ENCODE results near the gene ACAD11.

Gene ACAD11

DNA sequence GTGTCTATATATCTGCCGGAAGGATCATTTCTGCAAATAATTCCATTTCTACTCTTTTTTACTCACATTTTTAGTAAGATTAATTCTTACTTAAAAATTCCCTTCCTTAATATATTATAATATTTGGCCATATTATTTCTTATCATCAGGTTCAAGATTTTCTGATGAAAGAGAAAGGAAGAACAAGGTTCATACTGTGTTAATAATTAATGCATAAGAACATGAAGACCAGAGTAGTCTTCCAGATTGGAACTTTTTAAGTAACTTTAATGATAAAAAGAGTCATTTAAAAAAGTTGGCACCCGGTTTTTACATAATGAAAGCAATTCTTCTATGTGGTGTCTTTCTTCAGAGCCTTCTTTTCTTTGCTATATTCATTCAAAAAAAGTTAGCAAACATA is 61.9 kb downstream of the ACAD11 start:
- TF ChIP-seq ARNTL (CRISPR knock-in tag; IDR thresholded peaks at IDR 0.05; ENCODE audit: borderline replicate concordance, low read depth) (no peak), OSR1 (CRISPR knock-in tag; IDR thresholded peaks at IDR 0.05) (no peak), TOX (CRISPR knock-in tag; IDR thresholded peaks at IDR 0.05; ENCODE audit: borderline replicate concordance) (no peak), RARB (CRISPR knock-in tag; IDR thresholded peaks at IDR 0.05) (no peak), ZFP30 (CRISPR knock-in tag; IDR thresholded peaks at IDR 0.05) (no peak), SNAI2 (CRISPR knock-in tag; IDR thresholded peaks at IDR 0.05) (no peak), ZNF70 (CRISPR knock-in tag; IDR thresholded peaks at IDR 0.05) (no peak), GLIS3 (CRISPR knock-in tag; IDR thresholded peaks at IDR 0.05) (no peak), ZC3H10 (CRISPR knock-in tag; IDR thresholded peaks at IDR 0.05) (no peak), ZNF565 (CRISPR knock-in tag; conservative IDR thresholded peaks at IDR 0.05; ENCODE audit: low read depth) (no peak), CSDC2 (CRISPR knock-in tag; IDR thresholded peaks at IDR 0.05) (no peak), ZNF8 (CRISPR knock-in tag; IDR thresholded peaks at IDR 0.05) (no peak), PPARA (CRISPR knock-in tag; IDR thresholded peaks at IDR 0.05; ENCODE audit: borderline replicate concordance) (no peak)
- TF ChIP-seq, protein P1, sequence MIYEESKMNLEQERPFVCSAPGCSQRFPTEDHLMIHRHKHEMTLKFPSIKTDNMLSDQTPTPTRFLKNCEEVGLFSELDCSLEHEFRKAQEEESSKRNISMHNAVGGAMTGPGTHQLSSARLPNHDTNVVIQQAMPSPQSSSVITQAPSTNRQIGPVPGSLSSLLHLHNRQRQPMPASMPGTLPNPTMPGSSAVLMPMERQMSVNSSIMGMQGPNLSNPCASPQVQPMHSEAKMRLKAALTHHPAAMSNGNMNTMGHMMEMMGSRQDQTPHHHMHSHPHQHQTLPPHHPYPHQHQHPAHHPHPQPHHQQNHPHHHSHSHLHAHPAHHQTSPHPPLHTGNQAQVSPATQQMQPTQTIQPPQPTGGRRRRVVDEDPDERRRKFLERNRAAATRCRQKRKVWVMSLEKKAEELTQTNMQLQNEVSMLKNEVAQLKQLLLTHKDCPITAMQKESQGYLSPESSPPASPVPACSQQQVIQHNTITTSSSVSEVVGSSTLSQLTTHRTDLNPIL (CRISPR knock-in tag; IDR thresholded peaks at IDR 0.05; ENCODE audit: low read depth), result no peak
- TF ChIP-seq, protein P2, sequence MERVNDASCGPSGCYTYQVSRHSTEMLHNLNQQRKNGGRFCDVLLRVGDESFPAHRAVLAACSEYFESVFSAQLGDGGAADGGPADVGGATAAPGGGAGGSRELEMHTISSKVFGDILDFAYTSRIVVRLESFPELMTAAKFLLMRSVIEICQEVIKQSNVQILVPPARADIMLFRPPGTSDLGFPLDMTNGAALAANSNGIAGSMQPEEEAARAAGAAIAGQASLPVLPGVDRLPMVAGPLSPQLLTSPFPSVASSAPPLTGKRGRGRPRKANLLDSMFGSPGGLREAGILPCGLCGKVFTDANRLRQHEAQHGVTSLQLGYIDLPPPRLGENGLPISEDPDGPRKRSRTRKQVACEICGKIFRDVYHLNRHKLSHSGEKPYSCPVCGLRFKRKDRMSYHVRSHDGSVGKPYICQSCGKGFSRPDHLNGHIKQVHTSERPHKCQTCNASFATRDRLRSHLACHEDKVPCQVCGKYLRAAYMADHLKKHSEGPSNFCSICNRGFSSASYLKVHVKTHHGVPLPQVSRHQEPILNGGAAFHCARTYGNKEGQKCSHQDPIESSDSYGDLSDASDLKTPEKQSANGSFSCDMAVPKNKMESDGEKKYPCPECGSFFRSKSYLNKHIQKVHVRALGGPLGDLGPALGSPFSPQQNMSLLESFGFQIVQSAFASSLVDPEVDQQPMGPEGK (CRISPR knock-in tag; IDR thresholded peaks at IDR 0.05; ENCODE audit: borderline replicate concordance), result no peak
- TF ChIP-seq, protein P3, sequence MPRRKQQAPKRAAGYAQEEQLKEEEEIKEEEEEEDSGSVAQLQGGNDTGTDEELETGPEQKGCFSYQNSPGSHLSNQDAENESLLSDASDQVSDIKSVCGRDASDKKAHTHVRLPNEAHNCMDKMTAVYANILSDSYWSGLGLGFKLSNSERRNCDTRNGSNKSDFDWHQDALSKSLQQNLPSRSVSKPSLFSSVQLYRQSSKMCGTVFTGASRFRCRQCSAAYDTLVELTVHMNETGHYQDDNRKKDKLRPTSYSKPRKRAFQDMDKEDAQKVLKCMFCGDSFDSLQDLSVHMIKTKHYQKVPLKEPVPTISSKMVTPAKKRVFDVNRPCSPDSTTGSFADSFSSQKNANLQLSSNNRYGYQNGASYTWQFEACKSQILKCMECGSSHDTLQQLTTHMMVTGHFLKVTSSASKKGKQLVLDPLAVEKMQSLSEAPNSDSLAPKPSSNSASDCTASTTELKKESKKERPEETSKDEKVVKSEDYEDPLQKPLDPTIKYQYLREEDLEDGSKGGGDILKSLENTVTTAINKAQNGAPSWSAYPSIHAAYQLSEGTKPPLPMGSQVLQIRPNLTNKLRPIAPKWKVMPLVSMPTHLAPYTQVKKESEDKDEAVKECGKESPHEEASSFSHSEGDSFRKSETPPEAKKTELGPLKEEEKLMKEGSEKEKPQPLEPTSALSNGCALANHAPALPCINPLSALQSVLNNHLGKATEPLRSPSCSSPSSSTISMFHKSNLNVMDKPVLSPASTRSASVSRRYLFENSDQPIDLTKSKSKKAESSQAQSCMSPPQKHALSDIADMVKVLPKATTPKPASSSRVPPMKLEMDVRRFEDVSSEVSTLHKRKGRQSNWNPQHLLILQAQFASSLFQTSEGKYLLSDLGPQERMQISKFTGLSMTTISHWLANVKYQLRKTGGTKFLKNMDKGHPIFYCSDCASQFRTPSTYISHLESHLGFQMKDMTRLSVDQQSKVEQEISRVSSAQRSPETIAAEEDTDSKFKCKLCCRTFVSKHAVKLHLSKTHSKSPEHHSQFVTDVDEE (CRISPR knock-in tag; IDR thresholded peaks at IDR 0.05), result no peak
- no peak for ATAC-seq

DNA sequence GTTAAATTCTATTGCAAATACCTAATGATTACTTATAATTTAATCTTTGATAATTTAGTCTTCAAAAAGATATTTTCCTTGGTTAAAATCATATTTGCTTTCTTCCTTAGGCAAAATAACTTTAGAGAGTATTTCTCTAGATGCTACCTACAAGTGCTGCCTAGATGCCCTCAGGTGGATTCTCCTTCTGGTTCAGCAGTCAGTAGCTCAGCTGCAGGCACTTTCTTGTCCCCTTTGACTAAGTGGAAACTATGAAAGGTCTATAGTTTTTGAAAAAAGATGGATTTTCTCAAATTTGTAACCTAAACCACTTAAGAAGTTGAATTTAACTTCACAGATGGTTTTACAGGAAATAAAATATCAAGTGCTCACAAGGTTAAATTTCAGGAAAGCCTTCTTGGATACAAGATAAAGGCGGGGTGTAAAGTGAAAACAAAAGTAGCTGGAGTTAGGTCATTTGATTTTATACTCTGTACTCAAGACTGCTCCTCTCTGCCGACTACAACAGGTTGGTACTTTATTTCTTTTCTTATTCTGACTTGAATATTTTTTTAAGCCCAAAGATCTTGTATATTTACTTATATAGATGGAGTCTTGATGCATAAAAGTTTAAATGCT is 62.7 kb downstream of the ACAD11 start, which contains the start of gene ACKR4:
Gene ACKR4, plus strand, starts transcription at position 455 of the 618 bp plus-strand sequence. CDS start 3,128 bp downstream, outside the sequence.
- no peak for ATAC-seq
- TF ChIP-seq ISL1 (CRISPR knock-in tag; IDR thresholded peaks at IDR 0.05) (no peak), ZNF565 (CRISPR knock-in tag; conservative IDR thresholded peaks at IDR 0.05; ENCODE audit: low read depth) (no peak), ZFP3 (CRISPR knock-in tag; IDR thresholded peaks at IDR 0.05) (no peak), ZNF8 (CRISPR knock-in tag; IDR thresholded peaks at IDR 0.05) (no peak), ZFP30 (CRISPR knock-in tag; IDR thresholded peaks at IDR 0.05) (no peak), SNAI2 (CRISPR knock-in tag; IDR thresholded peaks at IDR 0.05) (no peak), ZNF70 (CRISPR knock-in tag; IDR thresholded peaks at IDR 0.05) (no peak)
- TF ChIP-seq, protein P1 (CRISPR knock-in tag; IDR thresholded peaks at IDR 0.05; ENCODE audit: low read depth), result no peak

DNA sequence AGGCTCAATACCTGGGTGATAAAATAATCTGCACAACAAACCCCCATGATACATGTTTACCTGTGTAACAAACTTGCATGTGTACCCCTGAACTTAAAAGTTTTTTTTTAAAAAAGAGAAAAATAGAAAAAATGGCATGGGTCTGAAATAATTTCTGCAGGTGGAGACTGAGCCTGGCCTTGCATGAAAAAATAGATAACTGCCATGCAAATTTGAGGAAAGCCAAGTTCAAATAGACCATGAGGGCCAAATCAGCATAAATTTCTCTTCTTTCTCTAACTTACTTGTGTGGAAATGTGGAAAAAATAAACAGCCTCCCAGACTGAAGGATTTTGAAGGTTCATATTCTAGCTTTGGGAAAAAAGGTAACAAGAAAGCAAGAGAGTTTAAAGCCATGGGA is 63.3 kb downstream of the ACAD11 start:
- TF ChIP-seq RARB (CRISPR knock-in tag; IDR thresholded peaks at IDR 0.05) (no peak), BACH2 (CRISPR knock-in tag; IDR thresholded peaks at IDR 0.05; ENCODE audit: borderline replicate concordance) (no peak), TOX (CRISPR knock-in tag; IDR thresholded peaks at IDR 0.05; ENCODE audit: borderline replicate concordance) (no peak), CSDC2 (CRISPR knock-in tag; IDR thresholded peaks at IDR 0.05) (no peak), SNAI2 (CRISPR knock-in tag; IDR thresholded peaks at IDR 0.05) (no peak)
- TF ChIP-seq, protein P2 (CRISPR knock-in tag; IDR thresholded peaks at IDR 0.05; ENCODE audit: borderline replicate concordance), result no peak
- no peak for ATAC-seq

Data from SK-N-SH treated with all-trans-retinoic acid at 6 μM for 48 hours (cell line).